GM23338 (cell line): ENCODE measurements around the gene OR5K3. TPM values are rescaled to one million over a fixed set of nuclear protein-coding genes. Genes with fewer than 3 reads are reported as not detected.
"Not testable (repeated sequence)": the region's sequence is repeated elsewhere in the genome, so short reads cannot be mapped to it uniquely, and the experiment has no call there.

Experiments used
- ATAC-seq: fragments of 200-7000 bp; cut with Tn5 transposase; 3 replicates; pipeline ENCODE4 v1.9.1; 2020
- DNase-seq: peaks from one replicate; pipeline ENCODE4 v3.0.0-alpha.2; 2015; ENCODE audit warnings: low spot score
- H2AFZ ChIP-seq: fragments of 200-600 bp; sonication (generic); 2 replicates; pipeline ENCODE4 v1.8.0; 2016; ENCODE audit warnings: antibody characterized with exemption, mild to moderate bottlenecking, moderate library complexity
- H3F3A ChIP-seq: fragments of 200-600 bp; sonication (generic); replicated peaks from 2 replicates; pipeline ENCODE4 v1.8.0; 2017; ENCODE audit warnings: antibody characterized with exemption, mixed run types, low read depth
- H3K27ac ChIP-seq: fragments of 200-600 bp; sonication (generic); 2 replicates; pipeline ENCODE4 v1.6.1; 2016; ENCODE audit warnings: low read depth
- H3K27me3 ChIP-seq: fragments of 200-600 bp; sonication (generic); 2 replicates; pipeline ENCODE4 v1.8.0; 2016; ENCODE audit warnings: mild to moderate bottlenecking, mixed run types, moderate library complexity; ENCODE audit not compliant: insufficient read depth
- H3K36me3 ChIP-seq: fragments of 200-600 bp; sonication (generic); 2 replicates; pipeline ENCODE4 v1.8.0; 2016; ENCODE audit warnings: mild to moderate bottlenecking; ENCODE audit not compliant: insufficient read depth
- H3K4me1 ChIP-seq: fragments of 200-600 bp; sonication (generic); 2 replicates; pipeline ENCODE4 v1.8.0; 2016; ENCODE audit warnings: mild to moderate bottlenecking, moderate library complexity; ENCODE audit not compliant: insufficient read depth
- H3K4me2 ChIP-seq: fragments of 200-600 bp; sonication (generic); 2 replicates; pipeline ENCODE4 v1.7.1; 2017; ENCODE audit warnings: mixed run types
- H3K4me3 ChIP-seq: fragments of 200-600 bp; sonication (generic); 2 replicates; pipeline ENCODE4 v1.6.1; 2016; ENCODE audit warnings: mixed run types
- H3K79me2 ChIP-seq: fragments of 200-600 bp; sonication (generic); replicated peaks from 2 replicates; pipeline ENCODE4 v1.8.0; 2017; ENCODE audit warnings: mild to moderate bottlenecking; ENCODE audit not compliant: insufficient read depth
- H3K9me2 ChIP-seq: fragments of 200-600 bp; sonication (generic); 2 replicates; pipeline ENCODE4 v1.8.0; 2017; ENCODE audit not compliant: insufficient read depth
- H4K20me1 ChIP-seq: fragments of 200-600 bp; sonication (generic); replicated peaks from 2 replicates; pipeline ENCODE4 v1.8.0; 2017; ENCODE audit warnings: mild to moderate bottlenecking; ENCODE audit not compliant: insufficient read depth
- H3K27ac Mint-ChIP-seq: 2 replicates; pipeline ENCODE4 v1.8.0; 2020; ENCODE audit warnings: inconsistent platforms, mild to moderate bottlenecking, moderate library complexity, mixed read lengths
- H3K27me3 Mint-ChIP-seq: 3 replicates; pipeline ENCODE4 v1.8.0; 2022; ENCODE audit warnings: low read depth, mild to moderate bottlenecking, moderate library complexity, mixed read lengths, inconsistent platforms; ENCODE audit not compliant: insufficient read depth, poor library complexity
- H3K36me3 Mint-ChIP-seq: 3 replicates; pipeline ENCODE4 v1.8.0; 2021; ENCODE audit warnings: low read depth, mild to moderate bottlenecking, inconsistent platforms, moderate library complexity, mixed read lengths
- H3K4me1 Mint-ChIP-seq: 3 replicates; pipeline ENCODE4 v1.8.0; 2020; ENCODE audit warnings: mild to moderate bottlenecking, inconsistent platforms, mixed read lengths
- H3K4me3 Mint-ChIP-seq: 3 replicates; pipeline ENCODE4 v1.8.0; 2021; ENCODE audit warnings: moderate library complexity, mild to moderate bottlenecking, inconsistent platforms, mixed read lengths
- H3K9me3 Mint-ChIP-seq: 3 replicates; pipeline ENCODE4 v1.8.0; 2020; ENCODE audit warnings: moderate library complexity, mild to moderate bottlenecking, inconsistent platforms, mixed read lengths
- CREB1 ChIP-seq: fragments of 250-450 bp; sonication (Bioruptor Pico); IDR thresholded peaks from 2 replicates; pipeline ENCODE4 v1.5.0; 2020; ENCODE audit warnings: low read depth, mild to moderate bottlenecking, moderate library complexity
- CTCF ChIP-seq, 2 experiments: fragments of 200-600 bp in 1 of 2; sonication (generic) in 1 of 2; conservative IDR thresholded peaks; 2 replicates each; pipeline versions ENCODE4 v1.5.1 to v1.6.1; 2016 to 2017; ENCODE audit warnings: antibody characterized with exemption in 2 of 2, low read depth in 2 of 2, mild to moderate bottlenecking in 2 of 2, moderate library complexity in 1 of 2
- EZH2 ChIP-seq: fragments of 200-600 bp; sonication (generic); IDR thresholded peaks from one replicate; pipeline ENCODE4 v1.8.0; 2017; ENCODE audit warnings: antibody characterized with exemption, mild to moderate bottlenecking, low read depth; ENCODE audit not compliant: unreplicated experiment
- EZH2phosphoT487 ChIP-seq: fragments of 200-600 bp; sonication (generic); IDR thresholded peaks from one replicate; pipeline ENCODE4 v1.8.1; 2018; ENCODE audit warnings: antibody characterized with exemption; ENCODE audit not compliant: unreplicated experiment
- JUNB ChIP-seq: IDR thresholded peaks from one replicate; pipeline ENCODE4 v1.6.1; 2016; ENCODE audit warnings: antibody characterized with exemption; ENCODE audit not compliant: unreplicated experiment
- NANOG ChIP-seq: IDR thresholded peaks from 2 replicates; pipeline ENCODE4 v1.6.1; 2016; ENCODE audit warnings: antibody characterized with exemption, borderline replicate concordance
- POLR2AphosphoS5 ChIP-seq: IDR thresholded peaks from 2 replicates; pipeline ENCODE4 v1.6.1; 2016; ENCODE audit warnings: antibody characterized with exemption, low read depth
- STAT1 ChIP-seq: IDR thresholded peaks from one replicate; pipeline ENCODE4 v1.6.1; 2016; ENCODE audit warnings: antibody characterized with exemption; ENCODE audit not compliant: unreplicated experiment
- ZNF114 ChIP-seq: fragments of 250-450 bp; sonication (Bioruptor Pico); IDR thresholded peaks from 2 replicates; pipeline ENCODE4 v1.5.0; 2020; ENCODE audit warnings: mild to moderate bottlenecking, moderate library complexity
- ZNF331 ChIP-seq: fragments of 250-450 bp; sonication (Bioruptor Pico); IDR thresholded peaks from 2 replicates; pipeline ENCODE4 v1.5.0; 2020; ENCODE audit warnings: low read depth, mild to moderate bottlenecking, moderate library complexity
- polyA plus RNA-seq: library from polyadenylated mRNA; unstranded; fragments of >200 nt; fragmentation: Nextera tagmentation; extraction: Ambion mirVana; gene quantifications from 2 replicates; pipeline ENCODE4 v1.2.1, GENCODE V29; 2016
- total RNA-seq: library from RNA; depleted of rRNA; stranded (reverse); fragments of >200 nt; shearing (Covaris generic); gene quantifications from 2 replicates; pipeline ENCODE4 v1.2.3, GENCODE V29; 2014
- TF ChIP-seq, protein P1 (sequence below): IDR thresholded peaks from 2 replicates; pipeline ENCODE4 v1.6.1; 2016; ENCODE audit warnings: antibody characterized with exemption
- TF ChIP-seq, protein P2 (sequence below): fragments of 250-450 bp; sonication (Bioruptor Pico); IDR thresholded peaks from 2 replicates; pipeline ENCODE4 v1.5.0; 2020; ENCODE audit warnings: mild to moderate bottlenecking, moderate library complexity

The OR5K3 gene
- total and polyA plus RNA-seq, 2 experiments from 2014 or later = not detected

DNA sequence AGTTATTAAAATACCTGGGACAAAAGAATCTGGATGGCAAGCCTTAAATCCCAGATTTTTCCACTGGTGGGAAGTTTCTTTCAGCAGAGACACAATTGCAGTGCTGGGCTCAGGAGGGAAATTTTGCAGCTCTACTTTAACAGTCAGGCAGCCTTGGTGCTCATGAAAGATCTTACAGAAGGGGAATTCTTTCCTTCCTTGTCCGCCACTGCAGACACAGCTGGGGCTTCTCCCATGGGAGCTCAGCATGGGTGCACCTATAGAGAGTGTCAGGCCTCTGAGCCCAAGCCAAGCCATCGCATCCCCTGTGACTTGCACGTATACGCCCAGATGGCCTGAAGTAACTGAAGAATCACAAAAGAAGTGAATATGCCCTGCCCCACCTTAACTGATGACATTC lies 6.0 kb downstream of the OR5K3 start:
- H3K27me3 ChIP-seq, ATAC-seq, H3K4me3 ChIP-seq, H3K27ac Mint-ChIP-seq, H3K4me1 Mint-ChIP-seq, H2AFZ ChIP-seq, H3K4me1 ChIP-seq, DNase-seq, H3K4me2 ChIP-seq, H4K20me1 ChIP-seq, H3K36me3 ChIP-seq, H3K9me2 ChIP-seq, H3K79me2 ChIP-seq, H3K4me3 Mint-ChIP-seq, H3K27me3 Mint-ChIP-seq, H3F3A ChIP-seq: not testable (repeated sequence)
- Mint-ChIP-seq H3K9me3 (peaks cover 46% of the 10 kb centered on the region), H3K36me3 (peaks cover 23% of the 10 kb centered on the region)
- peak overlapping the region; percentile 56; the same call in 1 of the 2 replicates for H3K27ac ChIP-seq

DNA sequence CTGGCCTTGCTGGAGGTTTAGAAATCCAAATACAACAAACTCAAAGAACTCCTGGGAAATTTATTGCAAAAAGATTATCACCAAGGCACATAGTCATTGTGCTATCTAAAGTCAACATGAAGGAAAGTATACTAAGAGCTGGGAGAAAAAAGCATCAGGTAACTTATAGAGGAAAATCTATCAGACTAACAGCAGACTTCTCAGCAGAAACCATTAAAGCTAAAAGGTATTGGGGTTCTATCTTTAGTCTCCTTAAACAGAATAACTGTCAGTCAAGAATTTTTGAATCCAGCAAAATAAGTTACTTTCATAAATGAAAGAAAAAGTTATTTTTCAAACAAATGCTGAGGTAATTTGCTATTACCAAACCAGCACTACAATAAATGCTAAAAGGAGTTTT lies 8.0 kb downstream of the OR5K3 start:
- no peaks in the 10 kb centered on the region for H4K20me1 ChIP-seq
- Mint-ChIP-seq H3K27me3 (peaks cover 2% of the 10 kb centered on the region), H3K4me3 (no peak overlapping the region), H3K27ac (no peak overlapping the region), H3K4me1 (peaks cover 8% of the 10 kb centered on the region), H3K9me3 (peaks cover 61% of the 10 kb centered on the region), H3K36me3 (peaks cover 31% of the 10 kb centered on the region)
- ATAC-seq (no peak), DNase-seq (peak; percentile 30)
- H3K4me1 ChIP-seq = no peaks in the 10 kb centered on the region; the same call in 1 of the 2 replicates
- H3F3A ChIP-seq = no peaks in the 10 kb centered on the region
- H3K27ac ChIP-seq = no peak overlapping the region
- no peaks in the 10 kb centered on the region for H3K79me2 ChIP-seq
- H3K36me3 ChIP-seq = peaks cover 13% of the 10 kb centered on the region; the same call in 1 of the 2 replicates
- H2AFZ ChIP-seq = no peak overlapping the region
- no peak overlapping the region for H3K4me3 ChIP-seq
- no peaks in the 10 kb centered on the region for H3K27me3 ChIP-seq
- peaks cover 9% of the 10 kb centered on the region for H3K9me2 ChIP-seq
- no peak overlapping the region for H3K4me2 ChIP-seq
- TF ChIP-seq STAT1 = no peak
- TF ChIP-seq NANOG = no peak
- no peak for TF ChIP-seq ZNF331 (CRISPR knock-in tag)
- TF ChIP-seq EZH2phosphoT487 = no peak
- no peak for TF ChIP-seq JUNB
- no peak for TF ChIP-seq EZH2
- TF ChIP-seq ZNF114 (CRISPR knock-in tag) = no peak
- TF ChIP-seq, protein P1, sequence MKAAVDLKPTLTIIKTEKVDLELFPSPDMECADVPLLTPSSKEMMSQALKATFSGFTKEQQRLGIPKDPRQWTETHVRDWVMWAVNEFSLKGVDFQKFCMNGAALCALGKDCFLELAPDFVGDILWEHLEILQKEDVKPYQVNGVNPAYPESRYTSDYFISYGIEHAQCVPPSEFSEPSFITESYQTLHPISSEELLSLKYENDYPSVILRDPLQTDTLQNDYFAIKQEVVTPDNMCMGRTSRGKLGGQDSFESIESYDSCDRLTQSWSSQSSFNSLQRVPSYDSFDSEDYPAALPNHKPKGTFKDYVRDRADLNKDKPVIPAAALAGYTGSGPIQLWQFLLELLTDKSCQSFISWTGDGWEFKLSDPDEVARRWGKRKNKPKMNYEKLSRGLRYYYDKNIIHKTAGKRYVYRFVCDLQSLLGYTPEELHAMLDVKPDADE = no peak
- no peak for TF ChIP-seq CTCF (conservative IDR thresholded peaks at IDR 0.05; ENCODE audit: low read depth in 2 of 2)
- no peak for TF ChIP-seq POLR2AphosphoS5
- TF ChIP-seq, protein P2, sequence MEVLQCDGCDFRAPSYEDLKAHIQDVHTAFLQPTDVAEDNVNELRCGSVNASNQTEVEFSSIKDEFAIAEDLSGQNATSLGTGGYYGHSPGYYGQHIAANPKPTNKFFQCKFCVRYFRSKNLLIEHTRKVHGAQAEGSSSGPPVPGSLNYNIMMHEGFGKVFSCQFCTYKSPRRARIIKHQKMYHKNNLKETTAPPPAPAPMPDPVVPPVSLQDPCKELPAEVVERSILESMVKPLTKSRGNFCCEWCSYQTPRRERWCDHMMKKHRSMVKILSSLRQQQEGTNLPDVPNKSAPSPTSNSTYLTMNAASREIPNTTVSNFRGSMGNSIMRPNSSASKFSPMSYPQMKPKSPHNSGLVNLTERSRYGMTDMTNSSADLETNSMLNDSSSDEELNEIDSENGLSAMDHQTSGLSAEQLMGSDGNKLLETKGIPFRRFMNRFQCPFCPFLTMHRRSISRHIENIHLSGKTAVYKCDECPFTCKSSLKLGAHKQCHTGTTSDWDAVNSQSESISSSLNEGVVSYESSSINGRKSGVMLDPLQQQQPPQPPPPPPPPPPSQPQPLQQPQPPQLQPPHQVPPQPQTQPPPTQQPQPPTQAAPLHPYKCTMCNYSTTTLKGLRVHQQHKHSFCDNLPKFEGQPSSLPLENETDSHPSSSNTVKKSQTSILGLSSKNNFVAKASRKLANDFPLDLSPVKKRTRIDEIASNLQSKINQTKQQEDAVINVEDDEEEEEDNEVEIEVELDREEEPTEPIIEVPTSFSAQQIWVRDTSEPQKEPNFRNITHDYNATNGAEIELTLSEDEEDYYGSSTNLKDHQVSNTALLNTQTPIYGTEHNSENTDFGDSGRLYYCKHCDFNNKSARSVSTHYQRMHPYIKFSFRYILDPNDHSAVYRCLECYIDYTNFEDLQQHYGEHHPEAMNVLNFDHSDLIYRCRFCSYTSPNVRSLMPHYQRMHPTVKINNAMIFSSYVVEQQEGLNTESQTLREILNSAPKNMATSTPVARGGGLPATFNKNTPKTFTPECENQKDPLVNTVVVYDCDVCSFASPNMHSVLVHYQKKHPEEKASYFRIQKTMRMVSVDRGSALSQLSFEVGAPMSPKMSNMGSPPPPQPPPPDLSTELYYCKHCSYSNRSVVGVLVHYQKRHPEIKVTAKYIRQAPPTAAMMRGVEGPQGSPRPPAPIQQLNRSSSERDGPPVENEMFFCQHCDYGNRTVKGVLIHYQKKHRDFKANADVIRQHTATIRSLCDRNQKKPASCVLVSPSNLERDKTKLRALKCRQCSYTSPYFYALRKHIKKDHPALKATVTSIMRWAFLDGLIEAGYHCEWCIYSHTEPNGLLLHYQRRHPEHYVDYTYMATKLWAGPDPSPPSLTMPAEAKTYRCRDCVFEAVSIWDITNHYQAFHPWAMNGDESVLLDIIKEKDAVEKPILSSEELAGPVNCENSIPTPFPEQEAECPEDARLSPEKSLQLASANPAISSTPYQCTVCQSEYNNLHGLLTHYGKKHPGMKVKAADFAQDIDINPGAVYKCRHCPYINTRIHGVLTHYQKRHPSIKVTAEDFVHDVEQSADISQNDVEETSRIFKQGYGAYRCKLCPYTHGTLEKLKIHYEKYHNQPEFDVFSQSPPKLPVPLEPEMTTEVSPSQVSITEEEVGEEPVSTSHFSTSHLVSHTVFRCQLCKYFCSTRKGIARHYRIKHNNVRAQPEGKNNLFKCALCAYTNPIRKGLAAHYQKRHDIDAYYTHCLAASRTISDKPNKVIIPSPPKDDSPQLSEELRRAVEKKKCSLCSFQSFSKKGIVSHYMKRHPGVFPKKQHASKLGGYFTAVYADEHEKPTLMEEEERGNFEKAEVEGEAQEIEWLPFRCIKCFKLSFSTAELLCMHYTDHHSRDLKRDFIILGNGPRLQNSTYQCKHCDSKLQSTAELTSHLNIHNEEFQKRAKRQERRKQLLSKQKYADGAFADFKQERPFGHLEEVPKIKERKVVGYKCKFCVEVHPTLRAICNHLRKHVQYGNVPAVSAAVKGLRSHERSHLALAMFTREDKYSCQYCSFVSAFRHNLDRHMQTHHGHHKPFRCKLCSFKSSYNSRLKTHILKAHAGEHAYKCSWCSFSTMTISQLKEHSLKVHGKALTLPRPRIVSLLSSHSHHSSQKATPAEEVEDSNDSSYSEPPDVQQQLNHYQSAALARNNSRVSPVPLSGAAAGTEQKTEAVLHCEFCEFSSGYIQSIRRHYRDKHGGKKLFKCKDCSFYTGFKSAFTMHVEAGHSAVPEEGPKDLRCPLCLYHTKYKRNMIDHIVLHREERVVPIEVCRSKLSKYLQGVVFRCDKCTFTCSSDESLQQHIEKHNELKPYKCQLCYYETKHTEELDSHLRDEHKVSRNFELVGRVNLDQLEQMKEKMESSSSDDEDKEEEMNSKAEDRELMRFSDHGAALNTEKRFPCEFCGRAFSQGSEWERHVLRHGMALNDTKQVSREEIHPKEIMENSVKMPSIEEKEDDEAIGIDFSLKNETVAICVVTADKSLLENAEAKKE = no peak
- no peak for TF ChIP-seq CREB1 (CRISPR knock-in tag)
